Right ventricle myocardium inferior (tissue), 1 donor: ENCODE results near the gene FAM222A. TPM values are rescaled to one million over a fixed set of nuclear protein-coding genes. Genes with fewer than 3 reads are reported as not detected.

Experiments
- ATAC-seq: fragments of 200-7000 bp; cut with Tn5 transposase; one replicate; pipeline ENCODE4 v1.9.1; 2020; ENCODE audit warnings: mild to moderate bottlenecking, moderate library complexity
- DNase-seq: peaks from one replicate; pipeline ENCODE4 v3.0.0; 2021; ENCODE audit errors: missing footprints
- intact Hi-C: fragments of 100-400 bp; cut with DNase I; formaldehyde crosslinking; loops from one replicate; pipeline ENCODE4 v1.11.0; 2022
- total RNA-seq: library from RNA; stranded (reverse); fragmentation: NEBNext Ultra II Directional; extraction: Animal tissue kit (Norgen Biotek cat#: 25700); gene quantifications from one replicate; pipeline ENCODE4 v1.2.1, GENCODE V29; 2021
- donor health status: DM: no; HTN: yes; CAD: no; lungs with severe emphysema.

The FAM222A gene
- total RNA-seq, 1 donor from 2014 or later, result 27.4 TPM

DNA sequence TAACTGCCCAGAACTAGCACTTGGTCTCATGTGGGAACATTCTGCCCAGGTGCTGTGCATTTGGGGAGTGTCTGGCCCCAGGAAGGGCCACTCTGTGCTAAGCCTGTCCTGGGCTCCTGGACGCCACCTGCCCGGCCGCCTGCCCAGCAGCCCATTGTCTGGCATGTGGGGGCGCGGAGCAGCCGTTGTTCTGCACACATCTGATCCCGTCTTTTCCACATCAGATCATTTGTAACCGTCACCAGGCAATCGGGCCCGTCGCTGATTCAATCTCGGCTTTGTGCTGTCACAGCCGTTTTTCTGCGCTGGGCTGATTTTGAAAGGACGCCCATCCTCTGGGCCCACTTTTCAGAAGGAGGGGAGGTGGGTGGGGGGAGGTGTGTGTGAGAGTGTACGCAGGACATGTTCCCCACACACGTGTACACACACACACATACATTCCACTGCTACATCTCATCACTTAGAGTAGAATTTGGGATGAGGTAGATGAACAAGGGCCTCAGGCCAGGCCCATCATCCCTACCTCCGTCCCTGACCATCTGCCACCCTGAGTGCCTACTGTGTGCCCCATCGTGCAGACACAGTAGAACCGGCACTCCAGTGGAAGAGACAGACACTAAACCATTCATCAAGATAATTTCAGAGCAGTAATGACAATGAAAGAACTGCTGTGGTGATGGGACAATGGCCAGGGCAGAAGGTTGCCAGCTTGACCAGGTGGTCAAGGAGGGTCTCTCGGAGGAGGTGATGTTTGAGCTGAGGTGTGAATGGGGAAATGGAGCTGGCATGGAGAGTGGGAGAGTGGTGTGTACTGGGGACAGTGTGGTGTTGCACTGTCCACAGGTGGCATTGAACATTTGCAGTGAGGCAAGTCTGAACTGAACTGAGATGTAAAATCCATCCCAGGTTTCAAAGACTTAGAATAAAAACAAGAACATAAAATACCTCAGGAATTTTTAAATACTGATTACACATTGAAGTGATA, 19.0 kb downstream of the FAM222A start:
- peak; percentile 31 for DNase-seq
- ATAC-seq, result no peak
- intact Hi-C loops, result no loop called here

DNA sequence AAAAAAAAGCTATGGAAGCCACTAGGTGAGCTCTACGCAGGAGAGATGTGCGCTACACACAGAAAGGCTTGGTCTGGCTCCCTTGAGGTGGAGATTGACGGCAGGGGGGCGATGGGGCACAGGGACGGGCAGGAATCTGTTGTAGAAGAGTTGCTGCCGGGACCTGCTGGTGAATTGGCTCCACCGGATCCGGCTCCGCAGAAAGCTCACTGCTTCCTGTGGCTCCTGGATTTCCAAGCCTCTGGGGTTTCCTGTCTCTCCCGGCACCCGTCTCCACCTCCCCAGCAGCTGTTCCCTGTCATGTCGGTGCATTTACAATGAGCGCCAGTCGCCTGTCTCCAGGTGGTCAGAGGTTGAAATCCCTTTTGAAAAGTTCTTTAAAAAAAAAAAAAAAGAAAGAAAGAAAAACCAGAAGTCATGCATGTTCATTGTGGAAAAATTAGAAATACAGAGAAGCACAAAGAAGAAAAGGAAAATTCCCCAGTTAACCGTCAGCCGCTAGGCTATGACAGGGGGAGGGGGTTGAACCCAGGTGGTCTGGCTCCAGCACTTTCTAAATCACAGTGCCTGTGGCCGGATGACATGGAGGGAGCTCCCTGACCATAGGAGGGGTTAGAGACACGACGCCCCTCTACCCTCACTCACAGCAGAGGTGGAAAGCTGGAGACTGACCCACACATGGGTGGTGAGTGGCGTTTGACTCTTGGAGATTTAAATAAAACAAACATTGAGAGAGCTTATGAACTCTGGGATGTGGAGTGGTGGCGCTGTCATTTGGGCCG, 20.8 kb downstream of the FAM222A start:
- DNase-seq (peak; percentile 42), ATAC-seq (no peak)
- intact Hi-C loops, result no loop called here

DNA sequence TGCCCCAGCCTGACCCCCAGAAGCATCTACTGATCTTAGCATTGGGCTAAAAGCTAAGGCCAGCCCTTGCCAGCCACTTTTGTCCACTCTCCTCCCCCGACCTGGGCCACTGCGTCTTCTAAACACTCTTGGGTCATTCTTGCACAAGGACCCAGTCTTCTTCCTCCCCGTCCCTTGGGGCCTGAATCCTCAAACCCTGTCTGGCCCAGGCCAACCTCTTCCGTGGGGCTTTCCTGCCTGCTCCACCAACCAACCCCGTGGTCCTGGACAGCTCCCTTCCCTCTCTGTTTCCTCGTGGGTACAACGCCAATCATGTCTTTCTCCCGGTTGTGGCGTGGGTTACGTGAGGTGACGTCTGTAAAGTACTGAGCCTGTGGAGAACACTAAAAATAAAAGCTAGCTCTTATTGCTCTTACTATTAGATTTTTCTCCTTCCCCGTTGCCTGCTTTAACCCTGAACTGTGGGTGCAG, 21.5 kb downstream of the FAM222A start:
- ATAC-seq (no peak), DNase-seq (peak; percentile 25)
- intact Hi-C loops, result no loop called here

DNA sequence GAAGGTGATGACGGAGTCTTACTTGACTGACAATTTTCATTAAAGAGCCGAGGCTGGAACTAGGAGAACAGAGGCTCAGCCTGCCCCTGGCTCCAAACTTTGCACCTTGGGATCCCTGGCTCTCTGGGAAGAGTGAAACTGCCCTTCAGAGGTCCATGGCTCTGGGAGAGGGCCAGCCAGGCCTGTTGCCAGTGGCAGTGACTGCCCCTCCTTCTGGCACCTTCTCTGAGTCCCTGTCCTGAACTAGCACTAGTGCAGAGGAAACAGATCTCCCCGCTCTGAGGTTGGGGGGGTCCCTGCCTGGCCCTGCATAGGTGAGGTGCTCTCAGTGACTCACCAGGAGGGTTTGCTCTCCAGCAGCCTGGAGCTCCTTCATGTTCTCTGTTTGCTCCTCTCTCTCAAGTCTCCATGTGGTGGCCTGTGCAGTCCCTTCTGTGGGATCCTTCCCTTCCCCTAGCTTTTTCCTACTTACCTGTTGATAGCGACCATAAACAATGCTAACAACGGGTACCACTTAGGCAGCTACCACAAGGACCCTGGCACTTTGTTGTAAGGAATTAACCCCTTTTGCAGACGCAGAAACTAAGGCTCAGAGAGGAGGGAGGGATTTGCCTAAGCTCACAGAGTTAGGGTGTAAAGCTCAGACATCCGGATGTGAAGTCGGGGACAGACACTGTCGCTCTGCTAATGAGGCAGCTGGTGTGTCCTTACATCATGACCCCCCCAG, 22.4 kb downstream of the FAM222A start:
- peak; percentile 68 for DNase-seq
- intact Hi-C loops, result no loop called here
- peak; percentile 56 for ATAC-seq

- DNase-seq (peak; percentile 56), ATAC-seq (peak; percentile 40)
- intact Hi-C loops, result no loop called here
Measured at GRCh38 chr12:109736552-109737108, 23.0 kb downstream of the FAM222A start.

DNA sequence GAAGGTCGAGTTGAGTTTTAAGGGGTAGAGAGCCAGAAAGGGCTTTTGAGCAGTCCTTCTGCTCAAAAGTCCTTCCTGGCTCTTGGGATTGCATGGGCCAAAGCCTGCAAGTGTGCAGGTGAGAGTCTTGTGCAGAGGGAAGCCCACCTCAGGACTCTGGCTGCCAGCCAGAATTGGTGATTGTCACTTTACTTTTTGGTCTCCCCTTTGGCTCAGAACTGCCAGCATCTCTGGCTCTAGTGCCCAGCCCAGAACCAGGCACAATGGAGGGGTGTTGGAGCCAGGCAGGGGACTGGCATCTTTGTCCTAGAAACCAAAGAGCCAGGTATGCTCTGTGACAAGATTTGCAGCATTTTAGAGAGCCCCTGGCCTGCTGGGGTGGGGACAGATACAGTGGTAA, 23.5 kb downstream of the FAM222A start:
- ATAC-seq (no peak), DNase-seq (peak; percentile 26)
- intact Hi-C loops, result no loop called here

GRCh38 chr12:109737631-109738030, 24.0 kb downstream of the FAM222A start:
- ATAC-seq, result no peak

GRCh38 chr12:109738209-109738608, 24.6 kb downstream of the FAM222A start:
- intact Hi-C loops, result no loop called here
- ATAC-seq (no peak), DNase-seq (peak; percentile 28)

More at GRCh38 chr12:109737631-109738030, 24.0 kb downstream of the FAM222A start:
- DNase-seq, result no peak
- intact Hi-C loops, result no loop called here

GRCh38 chr12:109738878-109739665, 25.4 kb downstream of the FAM222A start:
- DNase-seq (peak; percentile 23), ATAC-seq (no peak)
- intact Hi-C loops, result no loop called here

DNA sequence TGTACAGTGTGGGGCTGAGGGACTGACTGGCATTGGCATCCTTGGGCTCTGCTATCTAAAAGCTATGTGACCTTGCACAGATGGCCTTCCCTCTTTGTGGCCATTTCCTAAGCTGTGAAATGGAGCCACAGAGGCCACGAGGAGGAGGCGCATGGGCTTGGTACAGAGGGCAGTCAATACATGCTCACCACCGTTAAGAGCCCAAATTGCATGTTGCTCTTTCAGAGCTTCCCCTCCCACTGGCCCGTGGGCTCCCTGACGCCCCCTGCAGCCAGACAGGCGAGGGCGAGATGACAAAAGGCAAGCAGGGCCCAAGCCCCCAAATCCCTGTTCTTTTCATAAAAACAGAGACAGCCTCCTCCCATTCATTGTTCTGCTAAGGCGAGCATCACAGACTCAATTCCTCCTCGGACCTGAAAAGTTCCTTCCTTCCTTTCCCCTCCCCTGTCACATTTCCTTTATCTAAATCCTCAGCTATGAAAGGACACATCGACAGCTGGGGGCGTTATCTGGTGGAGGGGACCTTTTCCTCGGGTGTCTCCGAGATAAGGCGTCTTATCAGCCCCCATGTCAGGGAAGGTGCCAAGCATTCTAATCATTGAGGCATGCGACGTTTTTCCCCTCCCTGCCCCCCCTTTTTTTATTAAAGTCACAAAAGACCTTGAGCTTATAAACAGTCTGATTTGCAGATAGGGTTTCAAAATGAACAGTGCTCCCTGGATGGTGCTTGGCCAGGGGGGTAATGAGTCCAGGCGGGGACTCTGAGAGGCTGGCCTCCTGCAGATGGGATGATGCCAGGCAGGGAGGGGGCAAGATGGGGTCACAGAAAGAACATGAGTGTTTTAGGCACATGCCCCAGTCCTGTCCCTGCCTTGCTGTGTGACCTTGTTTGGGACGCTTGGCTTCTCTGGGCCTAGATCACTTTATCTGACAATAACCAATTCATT, 26.4 kb downstream of the FAM222A start:
- no peak for ATAC-seq
- DNase-seq, result peak; percentile 37
- intact Hi-C loops, result no loop called here

- peak; percentile 9 for DNase-seq
- intact Hi-C loops, result no loop called here
- ATAC-seq, result no peak
Measured at GRCh38 chr12:109740694-109741245, 27.1 kb downstream of the FAM222A start.

DNA sequence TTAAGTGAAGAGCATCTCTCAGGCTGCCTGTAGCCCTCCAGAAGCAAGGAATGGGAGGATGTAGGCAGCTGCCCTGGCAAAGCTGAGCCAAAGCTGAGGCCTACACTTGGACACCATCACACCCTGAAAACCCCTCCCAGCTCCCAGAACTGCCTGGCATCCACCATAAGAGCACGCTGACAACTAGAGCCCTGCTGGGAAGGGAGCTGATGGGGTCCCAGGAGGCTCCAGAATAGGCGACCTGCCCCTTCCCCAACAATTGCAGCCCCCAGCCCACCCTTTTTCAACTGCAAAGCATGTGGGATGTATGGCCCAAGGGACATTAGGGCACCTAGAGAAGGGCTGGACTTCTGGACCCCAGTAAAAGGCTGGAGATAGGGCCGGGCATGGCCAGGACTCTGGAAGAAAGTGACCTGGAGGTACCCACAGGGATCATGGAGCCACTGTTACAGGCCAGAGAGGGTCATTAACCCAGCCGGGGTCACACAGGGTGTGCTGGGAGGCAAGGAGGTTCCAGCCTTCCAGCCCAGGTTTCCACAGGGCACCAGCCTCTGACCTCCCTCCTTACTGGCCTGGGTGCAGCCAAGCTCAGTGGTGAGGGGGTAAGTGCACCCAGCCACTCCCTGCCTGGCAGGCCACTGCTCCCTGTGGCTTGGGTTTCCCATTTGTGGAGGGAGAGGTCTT, 27.8 kb downstream of the FAM222A start:
- DNase-seq (peak; percentile 25), ATAC-seq (no peak)
- intact Hi-C loops, result no loop called here

GRCh38 chr12:109741970-109742703, 28.5 kb downstream of the FAM222A start:
- DNase-seq (peak; percentile 42), ATAC-seq (no peak)
- intact Hi-C loops, result no loop called here

DNA sequence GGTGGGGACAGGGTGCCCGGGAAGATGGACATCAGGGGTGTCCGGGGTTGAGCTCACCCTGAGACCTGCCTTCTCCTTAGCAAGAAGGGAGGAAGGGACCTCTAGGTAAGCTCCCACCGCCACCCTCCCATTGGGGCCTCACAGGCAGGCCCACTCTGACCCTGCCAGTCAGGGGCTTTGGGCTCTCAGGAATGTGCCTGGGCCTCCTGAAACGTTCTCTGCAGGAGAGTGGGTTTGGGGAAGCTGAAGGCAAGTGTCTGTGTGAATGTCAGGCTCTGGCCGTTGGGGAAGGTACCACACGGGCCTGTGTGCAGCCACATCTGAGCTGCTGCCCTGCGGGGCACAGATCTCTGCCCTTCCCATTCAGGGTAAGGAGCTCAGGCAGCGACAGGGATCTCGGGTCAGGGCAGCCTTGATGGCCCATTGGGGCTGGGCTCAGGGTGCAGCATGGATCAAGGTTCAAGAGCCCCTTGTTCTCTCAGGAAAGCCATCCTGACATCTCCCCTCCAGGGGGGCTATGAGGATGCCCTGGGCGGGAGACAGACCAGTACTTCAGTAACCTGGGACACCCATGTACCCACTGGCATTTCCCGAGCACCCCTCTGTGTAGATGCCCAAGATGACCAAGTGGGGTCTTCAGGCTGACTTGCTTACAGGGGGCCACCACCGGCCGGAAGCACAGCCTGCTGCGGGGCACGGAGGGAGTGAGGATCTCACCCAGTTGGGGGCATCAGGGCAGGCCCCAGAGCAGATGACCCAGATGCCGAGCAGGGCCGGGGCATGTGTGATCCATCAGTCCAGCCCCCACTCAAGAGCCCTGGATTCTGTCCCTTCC, 29.7 kb downstream of the FAM222A start:
- ATAC-seq (no peak), DNase-seq (peak; percentile 34)
- intact Hi-C loops, result no loop called here
